Measurements from ENCODE around the gene SNX6. TPM values are rescaled to one million over a fixed set of nuclear protein-coding genes. Genes with fewer than 3 reads are reported as not detected.

SNX6 gene
- total RNA-seq, 1 donor from 2014 or later: 73.4 TPM

DNA sequence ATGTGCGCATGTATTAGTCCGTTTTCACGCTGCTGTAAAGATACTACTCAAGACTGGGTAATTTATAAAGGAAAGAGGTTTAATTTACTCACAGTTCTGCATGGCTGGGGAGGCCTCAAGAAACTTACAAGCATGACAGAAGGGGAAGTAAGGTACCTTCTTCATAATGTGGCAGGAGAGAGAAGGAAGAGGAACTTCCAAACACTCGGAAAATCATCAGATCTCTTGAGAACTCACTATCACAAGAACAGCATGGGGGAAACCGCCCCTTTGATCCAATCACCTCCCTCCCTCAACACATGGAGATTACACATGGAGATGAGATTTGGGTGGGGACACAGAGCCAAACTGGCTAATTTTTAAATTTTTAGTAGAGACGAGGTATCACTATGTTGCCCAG, 41.8 kb upstream of the SNX6 start:
- Mint-ChIP-seq H3K4me1 (ENCODE audit: low read depth) (peaks cover 2% of the 10 kb centered on the region), H3K36me3 (ENCODE audit: insufficient read depth) (no peaks in the 10 kb centered on the region), H3K27ac (no peak overlapping the region), H3K4me3 (ENCODE audit: low read depth) (no peak overlapping the region), H3K27me3 (no peaks in the 10 kb centered on the region), H3K9me3 (ENCODE audit: low read depth) (no peaks in the 10 kb centered on the region)
- no peak for DNase-seq (ENCODE audit: low spot score, unreplicated experiment)
- TF ChIP-seq, protein P1, sequence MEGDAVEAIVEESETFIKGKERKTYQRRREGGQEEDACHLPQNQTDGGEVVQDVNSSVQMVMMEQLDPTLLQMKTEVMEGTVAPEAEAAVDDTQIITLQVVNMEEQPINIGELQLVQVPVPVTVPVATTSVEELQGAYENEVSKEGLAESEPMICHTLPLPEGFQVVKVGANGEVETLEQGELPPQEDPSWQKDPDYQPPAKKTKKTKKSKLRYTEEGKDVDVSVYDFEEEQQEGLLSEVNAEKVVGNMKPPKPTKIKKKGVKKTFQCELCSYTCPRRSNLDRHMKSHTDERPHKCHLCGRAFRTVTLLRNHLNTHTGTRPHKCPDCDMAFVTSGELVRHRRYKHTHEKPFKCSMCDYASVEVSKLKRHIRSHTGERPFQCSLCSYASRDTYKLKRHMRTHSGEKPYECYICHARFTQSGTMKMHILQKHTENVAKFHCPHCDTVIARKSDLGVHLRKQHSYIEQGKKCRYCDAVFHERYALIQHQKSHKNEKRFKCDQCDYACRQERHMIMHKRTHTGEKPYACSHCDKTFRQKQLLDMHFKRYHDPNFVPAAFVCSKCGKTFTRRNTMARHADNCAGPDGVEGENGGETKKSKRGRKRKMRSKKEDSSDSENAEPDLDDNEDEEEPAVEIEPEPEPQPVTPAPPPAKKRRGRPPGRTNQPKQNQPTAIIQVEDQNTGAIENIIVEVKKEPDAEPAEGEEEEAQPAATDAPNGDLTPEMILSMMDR (IDR thresholded peaks at IDR 0.05; ENCODE audit: unreplicated experiment): no peak

DNA sequence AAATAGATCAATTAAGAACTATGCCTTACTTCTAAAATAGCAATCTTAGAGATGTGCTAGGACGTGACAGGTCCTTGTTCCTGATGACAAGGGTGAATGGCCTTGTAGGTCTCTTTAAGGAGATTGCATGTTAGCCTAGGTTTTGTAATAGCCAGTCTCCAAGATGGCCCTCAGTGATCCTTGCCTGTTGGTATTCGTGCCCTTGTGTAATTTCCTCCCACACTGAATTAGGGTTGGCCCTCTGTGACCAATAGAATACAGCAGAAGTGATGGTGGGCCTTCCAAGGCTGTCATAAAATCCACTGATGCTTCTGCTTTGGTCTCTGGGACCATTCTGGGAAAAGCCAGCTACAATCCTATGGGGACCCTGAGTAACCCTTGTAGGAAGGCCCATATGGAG, 38.2 kb upstream of the SNX6 start:
- TF ChIP-seq, protein P1 (IDR thresholded peaks at IDR 0.05; ENCODE audit: unreplicated experiment): no peak
- Mint-ChIP-seq H3K27me3 (no peaks in the 10 kb centered on the region), H3K4me1 (ENCODE audit: low read depth) (no peaks in the 10 kb centered on the region), H3K4me3 (ENCODE audit: low read depth) (no peak overlapping the region), H3K9me3 (ENCODE audit: low read depth) (no peaks in the 10 kb centered on the region), H3K36me3 (ENCODE audit: insufficient read depth) (no peaks in the 10 kb centered on the region), H3K27ac (no peak overlapping the region)
- no peak for DNase-seq (ENCODE audit: low spot score, unreplicated experiment)

DNA sequence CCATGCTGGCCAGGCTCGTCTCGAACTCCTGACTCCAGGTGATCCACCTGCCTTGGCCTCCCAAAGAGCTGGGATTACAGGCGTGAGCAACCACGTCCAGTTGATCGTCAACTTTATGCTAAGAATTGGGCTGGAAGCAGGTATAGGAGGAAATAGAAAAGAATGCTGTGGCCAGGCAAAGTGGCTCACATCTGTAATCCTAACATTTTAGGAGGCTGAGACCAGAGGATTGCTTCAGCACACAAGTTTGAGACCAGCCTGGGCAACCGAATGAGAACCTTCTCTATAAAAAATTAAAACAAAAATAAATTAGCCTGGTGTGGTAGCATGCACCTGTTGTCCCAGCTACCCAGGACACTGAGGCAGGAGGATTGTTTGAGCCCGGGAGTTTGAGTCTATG, 37.1 kb upstream of the SNX6 start:
- Mint-ChIP-seq H3K27ac (no peak overlapping the region), H3K4me3 (ENCODE audit: low read depth) (no peak overlapping the region), H3K27me3 (no peaks in the 10 kb centered on the region), H3K4me1 (ENCODE audit: low read depth) (no peaks in the 10 kb centered on the region), H3K36me3 (ENCODE audit: insufficient read depth) (no peaks in the 10 kb centered on the region), H3K9me3 (ENCODE audit: low read depth) (no peaks in the 10 kb centered on the region)
- DNase-seq (ENCODE audit: low spot score, unreplicated experiment): no peak
- TF ChIP-seq, protein P1 (IDR thresholded peaks at IDR 0.05; ENCODE audit: unreplicated experiment): no peak

DNA sequence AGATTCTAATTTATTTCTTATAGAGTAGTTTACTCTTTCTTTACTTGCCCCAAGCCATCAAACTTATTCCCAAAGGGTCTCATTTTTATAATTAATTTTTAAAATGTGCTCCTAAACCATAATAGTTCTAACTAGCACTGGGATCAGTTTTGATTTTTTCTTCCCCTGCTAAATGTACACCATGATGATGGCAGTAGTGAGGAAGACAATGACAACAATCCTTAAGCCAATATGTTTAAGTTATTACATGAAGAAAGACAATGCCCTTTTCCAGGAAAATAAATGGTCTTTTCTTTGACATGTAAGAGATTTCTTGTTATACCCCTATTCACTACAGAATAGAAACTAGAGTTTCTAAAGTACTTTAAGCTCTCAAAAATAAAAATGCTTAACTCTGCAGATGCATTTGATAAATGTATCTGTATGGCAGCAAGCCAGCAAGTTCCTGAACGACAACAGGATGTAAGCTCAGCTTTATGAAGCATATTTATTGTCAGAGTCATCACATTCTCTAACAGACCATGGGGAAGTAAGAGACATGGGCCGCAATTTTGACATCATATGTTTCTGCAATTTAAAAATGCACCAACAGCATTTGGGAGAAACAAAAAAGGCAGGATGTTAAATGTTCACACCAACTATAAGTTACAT, 36.0 kb upstream of the SNX6 start:
- TF ChIP-seq, protein P1 (IDR thresholded peaks at IDR 0.05; ENCODE audit: unreplicated experiment): no peak
- DNase-seq (ENCODE audit: low spot score, unreplicated experiment): no peak
- Mint-ChIP-seq H3K27ac (no peak overlapping the region), H3K27me3 (no peaks in the 10 kb centered on the region), H3K4me1 (ENCODE audit: low read depth) (no peaks in the 10 kb centered on the region), H3K9me3 (ENCODE audit: low read depth) (peaks cover 2% of the 10 kb centered on the region), H3K36me3 (ENCODE audit: insufficient read depth) (no peaks in the 10 kb centered on the region), H3K4me3 (ENCODE audit: low read depth) (no peak overlapping the region)

- peaks cover 7% of the 10 kb centered on the region for H3K4me1 Mint-ChIP-seq (ENCODE audit: low read depth)
- peaks cover 6% of the 10 kb centered on the region for H3K9me3 Mint-ChIP-seq (ENCODE audit: low read depth)
- H3K27me3 Mint-ChIP-seq: no peaks in the 10 kb centered on the region
- no peaks in the 10 kb centered on the region for H3K36me3 Mint-ChIP-seq (ENCODE audit: insufficient read depth)
- DNase-seq (ENCODE audit: low spot score, unreplicated experiment): no peak
- no peak overlapping the region for H3K4me3 Mint-ChIP-seq (ENCODE audit: low read depth)
- TF ChIP-seq, protein P1 (IDR thresholded peaks at IDR 0.05; ENCODE audit: unreplicated experiment): no peak
- no peak overlapping the region for H3K27ac Mint-ChIP-seq
These were observed 32.7 kb upstream of the SNX6 start for GRCh38 chr14:34662561-34663088.

Measured in progenitor cell of endocrine pancreas (in vitro differentiated cells).